Fibroblast of skin of left quadriceps (primary cell): Measurements from ENCODE around the gene GPR55.
A peak's percentile ranks its signal among the peaks of the same experiment; 100 is the strongest.

Experiments used
- DNase-seq, 2 experiments: peaks; one replicate each; pipeline ENCODE4 v3.0.0-alpha.2; 2013; ENCODE audit warnings: low read depth in 2 of 2

GPR55 gene

GRCh38 chr2:230934231-230935129 lies 9.4 kb upstream of the GPR55 start:
- no peak for DNase-seq

- DNase-seq: no peak
Measured at GRCh38 chr2:230933521-230934180, 8.6 kb upstream of the GPR55 start.

GRCh38 chr2:230932556-230933511 lies 7.8 kb upstream of the GPR55 start:
- DNase-seq: peak in 1 of 2 experiments; percentile 1

GRCh38 chr2:230931556-230932231 lies 6.7 kb upstream of the GPR55 start:
- DNase-seq: no peak

GRCh38 chr2:230930928-230931555 lies 6.0 kb upstream of the GPR55 start:
- no peak for DNase-seq

GRCh38 chr2:230930149-230930780 lies 5.2 kb upstream of the GPR55 start:
- no peak for DNase-seq

GRCh38 chr2:230929381-230930148 lies 4.5 kb upstream of the GPR55 start:
- no peak for DNase-seq

GRCh38 chr2:230928701-230929380 lies 3.8 kb upstream of the GPR55 start:
- no peak for DNase-seq

- no peak for DNase-seq
Measured at GRCh38 chr2:230927711-230928341, 2.8 kb upstream of the GPR55 start.

- DNase-seq: no peak
Measured at GRCh38 chr2:230925879-230926765, 1.1 kb upstream of the GPR55 start.

- no peak for DNase-seq
Measured at GRCh38 chr2:230925443-230925878, 419 bp upstream of the GPR55 start.

GRCh38 chr2:230924092-230924469 lies 961 bp downstream of the GPR55 start:
- no peak for DNase-seq

GRCh38 chr2:230922951-230923717 lies 1.9 kb downstream of the GPR55 start:
- DNase-seq: no peak

GRCh38 chr2:230921806-230922595 lies 3.0 kb downstream of the GPR55 start:
- DNase-seq: no peak

GRCh38 chr2:230920167-230920566 lies 4.9 kb downstream of the GPR55 start:
- no peak for DNase-seq

GRCh38 chr2:230919681-230920080 lies 5.4 kb downstream of the GPR55 start:
- DNase-seq: no peak
